Thoracic aorta (tissue), 2 donors: ENCODE measurements around the gene IL20RB. TPM values are rescaled to one million over a fixed set of nuclear protein-coding genes. Genes with fewer than 3 reads are reported as not detected.

ENCODE experiments used
- ATAC-seq: fragments of 150-250 bp; one replicate; pipeline ENCODE4 v1.8.0; 2017; ENCODE audit warnings: low read depth; ENCODE audit not compliant: insufficient number of reproducible peaks, low FRiP score
- DNase-seq: peaks from one replicate; pipeline ENCODE4 v3.0.0-alpha.2; 2020; ENCODE audit warnings: low spot score
- H3K27ac ChIP-seq, 2 donors: fragments of 200-600 bp; sonication (generic); 1 replicate in 1 of 2; 2 replicates in 1 of 2; pipeline ENCODE4 v1.5.1; 2016; ENCODE audit warnings: mild to moderate bottlenecking in 2 of 2, moderate library complexity in 2 of 2
- H3K27me3 ChIP-seq: fragments of 200-600 bp; sonication (generic); replicated peaks from 2 replicates; pipeline ENCODE4 v1.6.0; 2016; ENCODE audit warnings: mild to moderate bottlenecking; ENCODE audit not compliant: insufficient read depth
- H3K36me3 ChIP-seq: fragments of 200-600 bp; sonication (generic); one replicate; pipeline ENCODE4 v1.5.1; 2016
- H3K4me1 ChIP-seq, 2 donors: fragments of 200-600 bp; sonication (generic); 1 replicate in 1 of 2; 2 replicates in 1 of 2; pipeline versions ENCODE4 v1.5.1 to v1.6.0; 2016; ENCODE audit warnings: low read depth in 2 of 2, mild to moderate bottlenecking in 1 of 2; ENCODE audit not compliant: control insufficient read depth in 1 of 2
- H3K4me3 ChIP-seq: fragments of 200-600 bp; sonication (generic); 2 replicates; pipeline ENCODE4 v1.5.1; 2016; ENCODE audit warnings: mild to moderate bottlenecking
- H3K9me3 ChIP-seq: fragments of 200-600 bp; sonication (generic); 2 replicates; pipeline ENCODE4 v1.5.1; 2016
- CTCF ChIP-seq: fragments of 200-600 bp; sonication (generic); IDR thresholded peaks from one replicate; pipeline ENCODE4 v1.5.1; 2019; ENCODE audit warnings: antibody characterized with exemption
- total RNA-seq, 2 donors: library from RNA; depleted of rRNA; stranded (reverse); fragments of >200 nt; gene quantifications; one replicate each; pipeline versions ENCODE4 v1.1.0 to v1.2.3, GENCODE V29; 2016

Gene IL20RB
- total RNA-seq, 2 donors from 2014 or later: 0.71 to 1.6 TPM

GRCh38 chr3:136950623-136951022 lies 7.2 kb upstream of the IL20RB start:
- Histone ChIP-seq H3K4me3 (no peak overlapping the region), H3K27me3 (no peaks in the 10 kb centered on the region), H3K4me1 (no peaks in the 10 kb centered on the region), H3K9me3 (no peaks in the 10 kb centered on the region), H3K27ac (no peak overlapping the region), H3K36me3 (no peaks in the 10 kb centered on the region)
- TF ChIP-seq CTCF: no peak
- ATAC-seq (no peak), DNase-seq (no peak)

GRCh38 chr3:136952292-136952691 lies 5.5 kb upstream of the IL20RB start:
- no peak overlapping the region for H3K4me3 ChIP-seq
- H3K4me1 ChIP-seq: no peaks in the 10 kb centered on the region
- DNase-seq (no peak), ATAC-seq (no peak)
- H3K36me3 ChIP-seq: no peaks in the 10 kb centered on the region
- H3K27me3 ChIP-seq: no peaks in the 10 kb centered on the region
- no peak for TF ChIP-seq CTCF
- H3K9me3 ChIP-seq: no peaks in the 10 kb centered on the region
- H3K27ac ChIP-seq: no peak overlapping the region

- ATAC-seq (no peak), DNase-seq (no peak)
- Histone ChIP-seq H3K4me3 (no peak overlapping the region), H3K4me1 (no peaks in the 10 kb centered on the region), H3K27ac (no peak overlapping the region), H3K9me3 (no peaks in the 10 kb centered on the region), H3K36me3 (no peaks in the 10 kb centered on the region), H3K27me3 (no peaks in the 10 kb centered on the region)
- TF ChIP-seq CTCF: no peak
These were observed 3.5 kb upstream of the IL20RB start for GRCh38 chr3:136954251-136954650.

- no peak overlapping the region for H3K27ac ChIP-seq
- H3K4me3 ChIP-seq: no peak overlapping the region
- no peak for DNase-seq
- no peak for ATAC-seq
- no peaks in the 10 kb centered on the region for H3K36me3 ChIP-seq
- H3K27me3 ChIP-seq: no peaks in the 10 kb centered on the region
- no peak for TF ChIP-seq CTCF
- no peaks in the 10 kb centered on the region for H3K9me3 ChIP-seq
- no peaks in the 10 kb centered on the region for H3K4me1 ChIP-seq
These were observed 2.6 kb upstream of the IL20RB start for GRCh38 chr3:136954980-136955780.

- ATAC-seq (no peak), DNase-seq (no peak)
- no peak for TF ChIP-seq CTCF
- H3K9me3 ChIP-seq: no peaks in the 10 kb centered on the region
- no peak overlapping the region for H3K27ac ChIP-seq
- H3K4me3 ChIP-seq: no peak overlapping the region
- no peaks in the 10 kb centered on the region for H3K36me3 ChIP-seq
- no peaks in the 10 kb centered on the region for H3K4me1 ChIP-seq
- H3K27me3 ChIP-seq: no peaks in the 10 kb centered on the region
These were observed 2.0 kb upstream of the IL20RB start for GRCh38 chr3:136955813-136956212.
